Activated gamma-delta T cell treated with anti-CD3 and anti-CD28 coated beads, Interleukin-2, amount 50 U/mL, for 16 hours (primary cell): ENCODE results near the gene USP40.

Experiments used
- DNase-seq: peaks from one replicate; pipeline ENCODE4 v3.0.0-alpha.2; 2020; ENCODE audit warnings: low read depth

Gene USP40

DNA sequence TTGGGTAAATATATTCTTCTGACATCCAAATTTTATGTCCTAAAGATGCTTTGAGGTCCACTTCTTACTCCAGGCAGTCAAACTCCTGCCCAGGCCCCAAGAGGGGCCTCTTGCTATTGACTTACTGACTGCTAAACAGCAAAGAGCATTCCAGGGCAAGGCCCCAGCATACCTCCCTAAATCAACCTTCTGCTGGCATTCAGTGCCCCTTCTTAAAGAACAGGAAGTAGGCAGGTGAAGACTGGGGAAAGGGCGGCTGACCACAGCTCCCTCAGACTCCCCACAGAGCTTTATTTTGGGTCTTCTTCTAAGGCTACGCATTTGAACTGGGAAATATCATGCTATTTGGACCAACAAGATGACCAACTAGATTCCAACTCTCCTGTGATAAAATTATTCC is 68.9 kb downstream of the USP40 start:
- DNase-seq: no peak

DNA sequence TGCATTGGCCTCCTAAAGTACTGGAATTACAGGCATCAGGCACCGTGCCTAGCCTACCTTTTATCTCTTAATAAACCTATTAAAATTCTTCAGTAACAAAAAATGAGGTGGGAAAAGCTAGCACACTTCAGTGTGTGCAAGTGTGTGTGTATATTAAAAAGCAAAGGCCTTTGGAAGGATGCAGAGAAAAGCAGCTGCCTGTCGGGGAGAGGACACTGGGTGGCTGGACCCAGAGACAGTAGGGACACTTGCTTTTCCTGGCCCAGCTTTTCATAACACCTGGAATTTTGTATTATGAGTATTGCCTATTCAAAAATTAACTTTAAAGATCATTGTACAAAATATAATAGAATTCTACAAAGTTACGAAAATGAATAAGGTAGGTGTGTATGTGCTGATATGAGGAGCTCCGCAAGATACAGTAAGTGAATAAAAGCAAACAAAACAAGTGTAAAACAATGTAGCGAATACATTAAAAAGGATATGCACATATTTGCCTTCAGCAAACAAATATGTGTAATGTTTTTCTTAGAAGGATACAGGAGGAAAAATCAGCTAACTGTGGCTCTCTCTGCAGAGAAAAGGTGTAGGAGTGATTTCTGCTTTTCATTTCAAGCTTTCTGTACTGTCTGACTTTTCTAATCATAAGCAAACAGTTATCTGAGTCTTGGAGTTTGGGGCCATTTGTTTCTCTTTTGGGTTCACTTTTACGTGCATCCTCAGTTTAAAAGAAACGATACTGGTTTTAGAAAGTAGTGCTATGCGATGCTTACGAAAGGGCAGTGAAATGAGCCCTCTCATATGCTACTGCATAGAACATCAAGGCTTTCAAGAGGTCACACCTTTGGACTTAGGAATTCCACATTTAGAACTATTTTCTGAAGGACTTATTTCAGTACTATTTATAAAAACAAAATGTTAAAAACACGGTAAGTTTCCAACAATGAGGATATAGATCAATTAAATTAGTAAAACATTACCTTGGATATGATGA is 70.8 kb downstream of the USP40 start:
- no peak for DNase-seq

DNA sequence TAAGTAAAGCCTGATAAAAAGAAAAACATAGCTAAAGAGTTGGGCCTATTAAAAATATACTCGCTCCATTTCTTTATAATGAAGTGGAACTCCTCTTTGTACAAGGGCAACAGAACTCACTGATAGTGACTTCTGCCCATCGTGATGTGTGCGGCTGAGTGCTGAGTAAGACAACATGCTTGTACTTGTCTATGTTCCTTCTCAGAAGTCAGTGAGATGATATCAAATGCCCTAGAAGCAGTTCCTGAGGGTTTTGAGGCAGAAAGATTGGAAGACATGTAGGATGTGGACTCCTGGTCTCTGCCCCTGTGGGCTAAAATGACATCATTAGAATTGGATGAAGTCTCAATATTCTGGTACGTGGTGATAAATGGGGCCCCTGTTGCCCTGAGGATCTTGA is 73.8 kb downstream of the USP40 start:
- no peak for DNase-seq

DNA sequence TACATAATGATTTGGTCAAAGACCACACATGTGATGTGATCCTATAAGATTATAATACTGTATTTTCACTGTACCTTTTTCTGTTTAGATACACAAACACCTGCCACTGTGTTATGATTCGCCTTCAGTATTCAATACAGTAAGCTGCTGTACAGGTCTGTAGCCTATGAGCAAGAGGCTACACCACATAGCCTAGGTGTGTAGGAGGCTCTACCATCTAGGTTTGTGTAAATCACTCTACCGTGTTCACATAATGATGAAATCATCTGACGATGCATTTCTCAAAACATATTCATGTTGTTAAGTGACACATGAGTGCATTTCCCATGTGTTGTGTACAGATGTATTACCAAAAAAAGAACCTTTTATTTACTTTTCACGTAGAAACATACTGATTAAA is 74.5 kb downstream of the USP40 start:
- DNase-seq: no peak

DNA sequence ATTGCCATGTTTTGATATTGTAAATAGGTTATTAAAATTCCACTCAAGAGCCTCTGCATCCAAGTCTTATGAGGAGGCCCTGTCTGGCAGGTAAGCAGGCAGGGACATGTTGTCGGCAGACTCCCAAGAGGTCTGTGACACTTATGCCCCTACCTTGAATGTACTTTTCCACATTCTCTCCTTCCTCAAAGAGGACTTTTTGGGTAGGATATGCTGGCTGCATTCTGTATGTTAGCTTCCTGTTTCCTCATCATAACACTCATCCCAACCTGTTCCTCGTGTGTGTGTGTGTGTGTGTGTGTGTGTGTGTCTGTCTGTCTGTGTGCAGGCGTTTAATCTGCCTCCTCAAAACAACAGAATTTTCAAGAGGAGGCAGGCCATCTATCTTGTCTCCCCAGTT is 75.3 kb downstream of the USP40 start:
- no peak for DNase-seq

DNA sequence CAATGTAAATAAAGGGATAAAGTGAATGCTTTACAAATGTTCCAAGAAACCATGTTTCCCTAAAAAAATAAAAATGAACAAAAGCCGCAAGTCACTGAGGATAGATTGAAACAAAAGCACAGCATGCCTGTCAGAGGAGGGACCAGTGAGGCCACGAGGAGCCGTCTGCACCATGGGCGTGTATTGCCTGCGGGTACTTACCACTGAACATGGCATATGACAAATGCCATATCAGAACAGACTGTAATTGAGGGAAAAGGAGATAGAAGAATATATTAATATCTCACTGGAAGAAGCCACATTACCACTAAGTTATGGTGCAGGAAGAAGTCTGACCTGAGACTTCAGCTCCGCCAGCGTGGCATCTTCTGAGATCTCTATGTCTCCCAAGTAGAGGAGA is 75.8 kb downstream of the USP40 start:
- DNase-seq: no peak

DNA sequence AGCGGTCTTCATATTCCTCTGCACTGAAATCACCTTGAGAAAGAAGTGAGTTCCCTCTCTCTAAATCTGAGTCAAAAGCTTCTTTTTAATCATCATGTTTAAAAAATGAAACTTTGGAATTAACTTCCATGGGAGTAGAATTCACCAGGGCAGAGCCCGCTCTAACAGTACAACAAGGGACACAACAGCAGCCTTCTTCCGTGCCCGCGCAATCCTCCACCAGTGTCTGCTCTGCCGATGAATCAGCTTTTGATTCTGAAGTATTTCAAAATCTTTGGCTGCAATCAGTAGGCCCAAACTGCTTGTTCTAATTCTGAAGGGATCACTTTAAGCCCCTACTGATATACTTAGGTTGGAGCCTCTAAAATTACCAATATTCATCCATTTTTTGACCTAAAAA is 76.9 kb downstream of the USP40 start:
- DNase-seq: no peak

DNA sequence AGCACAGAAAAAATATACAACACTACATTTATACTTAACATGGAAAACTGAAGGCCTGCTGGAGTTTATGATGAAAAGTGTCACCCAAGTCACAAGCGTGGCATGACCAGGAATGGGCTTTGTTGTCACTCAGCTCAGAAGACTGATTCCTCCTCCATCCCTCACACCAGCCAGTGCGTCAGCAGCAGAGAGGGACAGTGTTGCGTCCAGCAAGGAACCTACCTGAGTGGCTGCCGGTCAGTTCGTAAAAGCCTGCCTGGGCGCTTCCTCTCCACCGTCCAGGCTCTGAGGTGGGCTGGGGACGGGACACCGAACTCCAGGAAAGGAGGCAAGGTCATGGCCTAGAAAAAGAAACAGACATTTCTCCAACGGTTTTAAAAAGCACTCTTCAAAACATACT is 77.4 kb downstream of the USP40 start:
- no peak for DNase-seq

DNA sequence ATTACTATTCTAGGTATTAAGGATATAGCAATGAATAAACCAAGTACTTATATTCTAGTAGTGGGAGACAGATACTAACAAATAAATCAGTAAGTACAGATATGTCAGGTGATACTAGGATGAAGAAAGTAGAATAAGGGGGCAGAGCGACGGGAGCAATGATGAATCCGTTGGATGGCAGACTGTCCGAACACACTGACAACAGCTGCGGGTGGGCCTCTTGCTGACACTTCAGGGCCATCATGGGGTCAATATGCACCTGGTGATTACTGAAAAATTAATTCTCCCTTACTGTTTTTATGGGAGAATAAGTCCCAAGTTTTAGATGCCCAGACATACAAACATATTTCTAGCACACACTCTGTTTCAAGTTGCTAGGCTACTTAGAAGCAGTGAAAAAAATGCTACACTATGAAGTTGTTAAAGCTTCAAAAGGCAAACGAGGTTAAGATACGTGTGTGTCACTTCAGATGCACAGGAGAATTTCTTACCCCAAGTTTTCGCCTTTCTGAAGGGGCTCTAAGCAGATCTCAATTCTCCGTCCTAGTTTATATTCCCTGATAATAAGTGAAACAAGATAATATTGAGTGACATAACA is 78.7 kb downstream of the USP40 start:
- no peak for DNase-seq

DNA sequence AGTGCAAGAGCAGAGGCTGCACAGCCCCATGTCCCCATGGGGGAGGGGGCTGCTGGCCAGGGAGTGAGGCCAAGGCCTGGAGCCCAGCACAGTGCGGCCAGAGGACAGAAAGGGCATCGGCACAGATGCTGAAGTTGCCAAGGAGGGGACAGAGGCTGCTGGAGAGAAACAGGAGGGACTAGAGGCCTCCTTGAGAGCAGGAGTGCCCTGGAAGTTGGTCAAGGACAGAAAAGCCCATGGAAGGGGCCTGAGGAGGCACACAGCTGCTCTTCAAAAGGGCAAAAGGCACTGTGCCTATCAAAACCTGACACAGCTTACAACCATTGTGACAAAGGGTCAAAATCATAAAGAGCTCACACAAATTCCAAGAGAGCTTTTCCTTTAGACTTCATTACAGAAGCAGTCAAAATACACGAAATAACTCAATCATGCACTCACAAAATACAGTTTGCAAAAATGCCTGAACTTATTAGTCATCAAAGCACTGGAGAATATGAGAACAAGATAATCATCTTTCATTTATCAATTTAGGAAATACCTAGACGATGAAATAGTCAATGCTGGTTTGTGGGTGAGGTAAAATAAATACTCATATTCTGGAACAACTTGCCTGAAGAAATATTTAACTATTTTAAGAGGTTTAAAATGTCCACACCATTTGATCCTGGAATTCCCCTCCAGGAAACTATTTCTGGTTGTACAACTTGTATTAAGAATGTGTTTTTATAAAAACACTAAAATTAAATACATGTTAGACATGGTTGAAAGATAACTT is 79.6 kb downstream of the USP40 start:
- DNase-seq: no peak

DNA sequence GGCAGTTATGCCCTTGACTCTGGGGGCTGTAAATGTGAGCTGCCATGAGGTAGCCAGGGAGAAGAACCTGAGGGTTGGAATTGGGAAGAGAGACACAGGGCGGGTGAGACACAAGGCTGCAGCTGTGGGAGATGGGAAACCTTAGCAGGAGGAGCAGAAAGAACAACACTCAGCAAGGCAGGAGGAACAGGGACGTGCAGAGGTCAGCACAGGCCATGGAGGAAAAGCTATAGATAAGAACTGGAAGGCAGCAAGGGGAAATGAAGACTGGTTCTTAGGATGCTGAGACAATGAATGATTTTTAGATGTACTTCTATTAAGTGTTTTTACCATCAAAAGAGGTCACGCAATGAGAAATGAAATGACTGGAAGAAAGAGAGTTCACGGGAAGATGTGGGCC is 80.2 kb downstream of the USP40 start:
- no peak for DNase-seq

DNA sequence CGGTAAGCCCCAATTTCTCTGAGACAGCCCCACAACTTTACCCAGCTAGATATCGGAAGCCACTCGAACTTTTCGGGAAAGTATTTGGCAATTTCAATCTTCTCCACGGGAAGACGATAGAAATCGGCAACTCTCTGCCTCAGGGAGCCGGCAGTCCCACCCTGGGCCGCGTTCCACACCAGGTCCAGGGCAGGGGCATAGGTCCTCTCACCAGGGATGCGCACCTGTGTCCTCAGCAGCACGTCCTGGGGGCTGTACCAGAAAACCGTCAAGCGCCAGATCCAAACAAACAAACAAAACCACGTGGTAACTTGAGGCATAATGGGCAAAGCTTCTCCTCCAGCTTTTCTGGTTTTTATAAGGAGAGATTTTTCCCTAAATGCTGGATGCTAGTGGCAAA is 80.9 kb downstream of the USP40 start:
- DNase-seq: no peak

DNA sequence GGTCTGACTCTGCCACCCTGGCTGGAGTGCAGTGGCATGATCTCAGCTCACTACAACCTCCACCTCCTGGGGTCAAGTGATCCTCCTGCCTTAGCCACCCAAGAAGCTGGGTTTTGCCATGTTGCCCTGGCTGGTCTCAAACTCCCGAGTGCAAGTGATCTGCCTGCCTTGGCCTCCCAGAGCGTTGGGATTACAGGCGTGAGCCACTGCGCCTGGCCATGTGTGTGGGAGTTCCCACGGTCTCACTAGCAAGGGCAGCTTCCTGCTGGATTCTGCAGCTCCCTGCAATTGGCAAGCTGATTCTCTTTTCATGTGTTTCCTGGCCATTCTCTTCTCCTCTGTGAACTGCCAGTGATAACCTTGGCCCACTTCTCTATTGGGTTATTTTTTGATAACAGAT is 84.0 kb downstream of the USP40 start:
- no peak for DNase-seq

DNA sequence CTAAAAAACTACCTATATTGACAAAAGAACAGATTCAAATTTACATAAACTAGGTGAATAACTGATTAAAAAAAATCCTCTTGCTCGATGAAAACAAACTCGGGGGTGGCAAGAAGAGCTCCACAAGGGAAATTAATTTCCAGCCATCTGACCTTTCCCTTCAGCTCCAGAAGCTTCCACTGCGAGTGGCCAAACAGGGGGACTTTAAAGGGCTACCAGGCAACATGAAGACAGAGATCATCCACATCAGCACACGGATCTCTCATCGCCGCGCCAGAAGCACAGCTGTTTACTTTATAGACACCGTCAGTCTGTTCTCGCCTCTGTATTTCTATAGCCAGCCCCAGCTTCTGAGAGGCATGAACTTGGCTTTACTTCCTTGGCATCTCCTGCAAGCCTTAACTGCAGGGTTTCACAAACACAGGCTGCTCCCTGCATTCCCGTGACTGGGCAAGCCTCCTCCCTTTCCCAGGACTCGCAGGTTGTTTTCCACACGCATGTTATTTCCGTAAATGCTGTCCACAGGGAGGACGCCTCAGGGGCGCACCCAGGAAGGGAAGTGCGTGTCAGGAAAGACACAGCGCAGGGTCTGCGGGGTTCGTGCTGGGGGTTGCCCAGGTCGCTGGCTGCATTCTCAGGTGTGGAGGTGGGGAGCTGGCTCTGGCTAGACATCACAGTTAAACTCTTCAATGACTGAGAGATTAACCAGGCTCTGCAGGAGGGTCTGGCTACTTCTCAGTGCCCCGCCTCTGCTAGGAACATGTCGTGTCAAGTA is 85.0 kb downstream of the USP40 start:
- no peak for DNase-seq

DNA sequence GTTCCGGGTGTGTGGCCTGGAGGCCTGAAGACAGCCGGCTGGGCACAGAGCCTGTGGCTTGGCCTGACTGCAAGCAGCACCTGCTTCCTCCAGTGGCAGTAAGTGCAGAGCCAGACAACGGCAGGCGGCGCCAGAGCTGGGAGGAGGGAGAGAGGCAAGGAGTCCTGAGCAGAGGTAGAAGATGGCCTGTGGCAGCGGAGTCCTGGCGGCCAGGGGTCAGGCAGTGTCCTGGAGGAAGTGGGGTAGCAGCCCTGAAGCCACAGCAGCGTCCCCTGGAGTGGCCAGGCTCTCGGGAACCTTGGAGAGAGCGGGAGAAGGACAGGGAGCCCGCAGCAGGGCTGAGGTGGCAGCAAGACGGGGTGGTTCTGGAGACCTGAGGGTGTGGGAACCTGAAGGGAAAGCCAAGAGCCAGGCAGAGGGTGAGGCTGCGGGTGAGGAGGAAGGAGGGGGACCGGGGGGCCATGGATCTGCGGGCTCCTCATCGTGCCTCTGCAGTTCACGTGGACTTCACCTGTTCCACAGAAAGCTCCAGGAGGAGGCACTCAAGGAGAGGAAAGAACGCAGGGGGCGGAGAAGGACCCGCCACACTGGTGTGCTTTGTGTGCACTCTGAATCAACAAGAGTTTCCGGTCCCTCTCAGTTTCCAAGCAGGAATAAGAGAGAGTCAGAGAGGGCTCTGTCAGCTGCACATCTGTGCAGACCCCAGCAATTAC is 85.9 kb downstream of the USP40 start:
- DNase-seq: no peak

DNA sequence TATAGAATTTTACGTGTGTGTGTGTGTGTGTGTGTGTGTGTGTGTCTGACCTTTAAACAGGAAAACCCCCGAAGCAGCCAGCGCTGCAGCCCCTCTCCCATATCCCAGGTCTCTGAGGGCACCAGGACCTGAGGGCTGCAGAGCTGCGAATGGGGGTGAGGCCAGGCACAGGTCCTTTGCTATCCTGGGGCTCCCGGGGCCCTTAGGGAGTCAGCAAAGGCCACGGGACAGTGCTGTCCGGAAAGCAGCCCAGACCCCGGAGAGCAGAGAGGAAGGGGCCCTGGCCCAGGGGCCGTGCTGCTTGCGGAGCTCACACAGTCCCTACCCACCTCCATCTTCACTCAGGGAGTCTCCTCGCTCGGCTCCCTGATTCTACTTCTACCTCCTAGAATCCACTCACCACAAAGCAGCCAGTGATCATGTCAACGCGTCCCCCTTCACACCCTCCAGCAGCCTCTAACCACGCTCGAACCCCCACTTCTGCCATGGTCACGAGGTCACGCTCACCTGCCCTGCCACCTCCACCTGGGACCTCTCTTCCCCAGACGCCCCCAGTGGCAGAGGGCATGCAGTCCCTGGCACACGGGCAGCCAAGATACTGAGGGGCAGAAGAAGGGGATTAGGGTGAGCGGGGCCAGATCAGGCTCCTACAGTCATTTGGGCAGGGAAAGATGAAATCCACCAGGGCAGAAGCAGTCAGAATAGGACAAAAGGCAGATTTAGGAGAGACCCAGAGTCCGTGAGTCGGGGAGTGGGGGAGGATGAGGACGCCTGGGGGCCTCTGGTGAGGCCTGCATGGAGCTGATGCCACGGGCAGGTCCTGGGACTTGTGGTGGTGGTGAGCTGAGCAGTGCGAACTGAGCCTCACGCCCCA is 86.7 kb downstream of the USP40 start:
- no peak for DNase-seq

DNA sequence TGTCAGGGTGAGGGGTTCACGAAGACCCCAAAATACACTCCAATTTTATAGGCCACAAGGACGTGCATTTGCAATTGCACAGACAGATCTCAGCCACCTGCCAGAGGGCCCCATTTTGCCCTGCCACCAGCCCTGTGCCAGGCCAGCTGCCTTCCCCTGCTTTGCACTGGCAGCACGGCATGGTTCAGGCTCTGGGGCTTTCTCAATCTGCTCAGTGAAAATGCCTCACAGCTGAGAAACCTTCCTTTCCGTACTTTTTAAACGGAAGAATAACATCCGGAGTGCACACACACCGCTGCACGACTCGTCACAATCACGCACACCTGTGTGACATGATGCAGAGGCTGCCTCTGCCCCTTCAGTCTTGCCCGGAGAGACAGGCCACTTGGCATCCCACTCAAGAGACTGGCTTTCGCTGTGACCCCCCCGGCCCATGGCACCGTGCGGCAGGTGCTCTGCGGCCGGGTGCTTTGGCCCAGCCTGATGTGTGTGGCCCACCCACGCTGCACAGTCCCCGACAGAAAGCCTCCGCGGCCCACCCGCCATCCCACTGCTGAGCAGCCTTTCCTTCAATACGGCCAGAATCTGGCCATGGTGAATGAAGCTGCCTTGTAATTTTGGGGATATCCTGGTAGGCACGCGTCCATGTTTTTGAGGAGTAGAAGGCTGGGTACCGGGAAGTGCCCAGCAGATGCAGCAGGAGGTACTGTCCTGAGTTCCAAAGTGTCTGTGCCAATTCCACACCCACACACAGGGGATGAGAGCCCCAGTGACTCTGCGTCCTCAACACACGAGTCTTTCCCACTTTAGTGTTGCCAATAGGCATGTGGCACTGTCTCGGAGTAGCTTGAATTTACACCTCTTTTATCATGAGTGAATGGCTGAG is 88.8 kb downstream of the USP40 start:
- DNase-seq: no peak

DNA sequence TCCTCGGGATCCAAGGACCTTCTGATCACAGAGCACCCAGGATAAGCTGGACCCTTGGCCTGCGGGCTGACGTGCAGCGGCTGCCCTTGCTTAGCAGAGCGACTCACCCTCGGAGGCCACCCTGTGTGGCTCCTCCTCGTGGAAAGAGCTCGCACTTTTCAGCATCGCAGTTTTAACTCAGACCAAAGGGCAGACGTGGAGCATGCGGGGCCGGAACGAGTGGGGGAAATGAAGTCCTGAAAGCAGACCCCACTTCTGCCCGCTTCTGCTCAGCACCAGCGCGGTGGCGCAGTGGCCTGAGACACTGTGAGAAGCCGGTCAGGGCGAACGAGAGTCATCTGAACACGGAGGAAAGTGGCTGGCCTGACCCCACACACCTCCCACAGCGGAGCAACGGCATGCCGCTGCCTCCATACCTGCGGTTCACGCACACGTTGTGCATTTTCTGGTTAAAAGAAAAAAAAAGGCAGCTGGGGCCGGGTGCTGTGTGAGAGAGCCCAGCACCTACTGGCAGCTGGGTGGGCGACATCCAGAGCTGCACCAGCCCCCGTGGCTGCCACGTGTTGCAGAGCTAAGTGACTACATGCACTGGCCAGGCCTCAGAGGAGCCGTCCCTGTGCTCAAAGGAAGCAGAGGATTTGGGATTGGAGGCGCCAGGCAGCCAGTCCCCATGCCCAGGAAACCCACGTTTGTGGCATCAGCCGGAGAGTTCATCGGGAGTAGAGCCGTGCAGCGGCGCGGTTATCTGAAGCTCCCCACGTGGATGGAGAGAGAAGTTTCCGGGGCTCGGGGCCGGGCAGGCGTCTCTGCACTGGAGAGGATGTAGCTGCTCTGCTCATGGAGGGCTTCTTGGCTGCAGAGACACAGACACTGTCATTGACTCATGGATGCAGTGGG is 89.7 kb downstream of the USP40 start:
- DNase-seq: no peak
